HEK293 (cell line): ENCODE data around the gene CHRNE.

Source experiments
- ATF2 ChIP-seq: fragments of 450-650 bp; formaldehyde crosslinking; IDR thresholded peaks from 2 replicates; pipeline ENCODE4 v1.5.1; 2016; ENCODE audit warnings: missing biosample characterization, missing genetic modification characterization, low read depth
- HIC1 ChIP-seq: fragments of 450-650 bp; formaldehyde crosslinking; IDR thresholded peaks from 2 replicates; pipeline ENCODE4 v1.5.1; 2016; ENCODE audit warnings: missing biosample characterization, missing genetic modification characterization
- IKZF3 ChIP-seq: fragments of 450-650 bp; IDR thresholded peaks from 2 replicates; pipeline ENCODE4 v1.5.0; 2018; ENCODE audit warnings: missing biosample characterization, mild to moderate bottlenecking, missing genetic modification characterization, moderate library complexity
- INSM2 ChIP-seq: fragments of 450-650 bp; formaldehyde crosslinking; IDR thresholded peaks from 2 replicates; pipeline ENCODE4 v1.5.1; 2016; ENCODE audit warnings: missing biosample characterization, missing genetic modification characterization
- KLF16 ChIP-seq: fragments of 450-650 bp; formaldehyde crosslinking; IDR thresholded peaks from 2 replicates; pipeline ENCODE4 v1.5.1; 2017; ENCODE audit warnings: missing biosample characterization, missing genetic modification characterization
- KLF9 ChIP-seq: fragments of 450-650 bp; formaldehyde crosslinking; IDR thresholded peaks from 2 replicates; pipeline ENCODE4 v1.5.1; 2016; ENCODE audit warnings: missing biosample characterization, missing genetic modification characterization, low read depth
- PRDM10 ChIP-seq: fragments of 450-650 bp; formaldehyde crosslinking; IDR thresholded peaks from 2 replicates; pipeline ENCODE4 v1.5.1; 2016; ENCODE audit warnings: missing biosample characterization, missing genetic modification characterization
- SP2 ChIP-seq: fragments of 450-650 bp; formaldehyde crosslinking; IDR thresholded peaks from 2 replicates; pipeline ENCODE4 v1.5.1; 2016; ENCODE audit warnings: missing biosample characterization, missing genetic modification characterization
- YY2 ChIP-seq: fragments of 450-650 bp; formaldehyde crosslinking; IDR thresholded peaks from 2 replicates; pipeline ENCODE4 v1.5.1; 2016; ENCODE audit warnings: missing biosample characterization, missing genetic modification characterization
- ZBTB44 ChIP-seq: fragments of 450-650 bp; IDR thresholded peaks from 2 replicates; pipeline ENCODE4 v1.5.1; 2018; ENCODE audit warnings: missing biosample characterization, mild to moderate bottlenecking, missing genetic modification characterization
- ZFHX2 ChIP-seq: fragments of 450-650 bp; formaldehyde crosslinking; conservative IDR thresholded peaks from 2 replicates; pipeline ENCODE4 v1.5.1; 2016; ENCODE audit warnings: missing biosample characterization, missing genetic modification characterization
- ZNF10 ChIP-seq: fragments of 450-650 bp; formaldehyde crosslinking; IDR thresholded peaks from 2 replicates; pipeline ENCODE4 v1.5.1; 2017; ENCODE audit warnings: missing biosample characterization, missing genetic modification characterization
- ZNF184 ChIP-seq: fragments of 450-650 bp; IDR thresholded peaks from 2 replicates; pipeline ENCODE4 v1.5.1; 2018; ENCODE audit warnings: missing biosample characterization, mild to moderate bottlenecking, missing genetic modification characterization
- ZNF223 ChIP-seq: fragments of 450-650 bp; formaldehyde crosslinking; IDR thresholded peaks from 2 replicates; pipeline ENCODE4 v1.5.1; 2016; ENCODE audit warnings: missing biosample characterization, missing genetic modification characterization
- ZNF37A ChIP-seq: fragments of 450-650 bp; IDR thresholded peaks from 2 replicates; pipeline ENCODE4 v1.5.1; 2018; ENCODE audit warnings: missing biosample characterization, missing genetic modification characterization
- ZNF398 ChIP-seq: fragments of 450-650 bp; formaldehyde crosslinking; IDR thresholded peaks from 2 replicates; pipeline ENCODE4 v1.5.1; 2017; ENCODE audit warnings: missing biosample characterization, missing genetic modification characterization
- ZNF473 ChIP-seq: fragments of 450-650 bp; formaldehyde crosslinking; IDR thresholded peaks from 2 replicates; pipeline ENCODE4 v1.5.1; 2017; ENCODE audit warnings: missing biosample characterization, missing genetic modification characterization
- ZNF629 ChIP-seq: fragments of 450-650 bp; formaldehyde crosslinking; IDR thresholded peaks from 2 replicates; pipeline ENCODE4 v1.5.1; 2017; ENCODE audit warnings: missing biosample characterization, missing genetic modification characterization
- ZNF639 ChIP-seq: fragments of 450-650 bp; formaldehyde crosslinking; IDR thresholded peaks from 2 replicates; pipeline ENCODE4 v1.5.1; 2016; ENCODE audit warnings: missing biosample characterization, missing genetic modification characterization
- ZNF660 ChIP-seq: fragments of 450-650 bp; IDR thresholded peaks from 2 replicates; pipeline ENCODE4 v1.5.1; 2018; ENCODE audit warnings: missing biosample characterization, mild to moderate bottlenecking, missing genetic modification characterization
- ZNF791 ChIP-seq: fragments of 450-650 bp; formaldehyde crosslinking; IDR thresholded peaks from 2 replicates; pipeline ENCODE4 v1.5.1; 2016; ENCODE audit warnings: missing biosample characterization, missing genetic modification characterization

The CHRNE gene

GRCh38 chr17:4945176-4945943, 42.5 kb upstream of the CHRNE start (continued):
- TF ChIP-seq ZNF398 (0 out of 2 replicates have a peak, but pooled peaks have one; percentile 2), KLF9 (tag by site-specific recombination) (peak; percentile 88), ZNF791 (tag by site-specific recombination) (no peak), PRDM10 (tag by site-specific recombination) (peak; percentile 64), IKZF3 (tag by site-specific recombination) (0 out of 2 replicates have a peak, but pooled peaks have one; percentile 6), ATF2 (tag by site-specific recombination) (no peak), ZNF184 (tag by site-specific recombination) (peak; percentile 46), ZNF639 (tag by site-specific recombination) (no peak), ZBTB44 (tag by site-specific recombination) (peak; percentile 15; the same call in 1 of the 2 replicates), SP2 (tag by site-specific recombination) (peak; percentile 35; the same call in 1 of the 2 replicates), ZNF629 (tag by site-specific recombination) (peak; percentile 79), ZNF10 (tag by site-specific recombination) (no peak), ZFHX2 (tag by site-specific recombination) (peak; percentile 44; the same call in 1 of the 2 replicates), ZNF660 (tag by site-specific recombination) (peak; percentile 82), HIC1 (peak; percentile 90), INSM2 (tag by site-specific recombination) (peak; percentile 68; the same call in 1 of the 2 replicates), ZNF223 (tag by site-specific recombination) (peak; percentile 84; the same call in 1 of the 2 replicates), YY2 (0 out of 2 replicates have a peak, but pooled peaks have one; percentile 24), ZNF37A (no peak), KLF16 (tag by site-specific recombination) (peak; percentile 71), ZNF473 (tag by site-specific recombination) (no peak)
